ENCODE measurements around the gene MRPS22.

DNA sequence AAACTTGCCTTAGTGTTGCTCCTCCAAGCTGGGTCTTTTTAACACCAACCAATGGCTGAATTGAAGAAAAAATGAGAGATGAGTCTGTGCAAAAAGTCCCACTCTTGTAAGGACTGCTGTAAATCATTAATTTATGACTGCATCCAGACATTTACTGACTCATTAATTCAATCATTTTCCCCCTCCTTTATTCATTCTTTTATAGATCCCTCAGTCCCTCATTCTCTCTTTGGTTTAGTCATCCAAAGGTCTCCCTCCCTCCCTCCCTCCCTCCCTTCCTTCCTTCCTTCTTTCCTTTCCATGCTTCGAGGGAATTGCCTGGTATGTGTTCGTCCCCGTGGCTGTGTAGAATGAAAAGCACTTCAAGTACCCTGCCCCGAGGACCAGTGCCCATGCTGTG is 35.3 kb upstream of the MRPS22 start:
- TF ChIP-seq, protein P1, sequence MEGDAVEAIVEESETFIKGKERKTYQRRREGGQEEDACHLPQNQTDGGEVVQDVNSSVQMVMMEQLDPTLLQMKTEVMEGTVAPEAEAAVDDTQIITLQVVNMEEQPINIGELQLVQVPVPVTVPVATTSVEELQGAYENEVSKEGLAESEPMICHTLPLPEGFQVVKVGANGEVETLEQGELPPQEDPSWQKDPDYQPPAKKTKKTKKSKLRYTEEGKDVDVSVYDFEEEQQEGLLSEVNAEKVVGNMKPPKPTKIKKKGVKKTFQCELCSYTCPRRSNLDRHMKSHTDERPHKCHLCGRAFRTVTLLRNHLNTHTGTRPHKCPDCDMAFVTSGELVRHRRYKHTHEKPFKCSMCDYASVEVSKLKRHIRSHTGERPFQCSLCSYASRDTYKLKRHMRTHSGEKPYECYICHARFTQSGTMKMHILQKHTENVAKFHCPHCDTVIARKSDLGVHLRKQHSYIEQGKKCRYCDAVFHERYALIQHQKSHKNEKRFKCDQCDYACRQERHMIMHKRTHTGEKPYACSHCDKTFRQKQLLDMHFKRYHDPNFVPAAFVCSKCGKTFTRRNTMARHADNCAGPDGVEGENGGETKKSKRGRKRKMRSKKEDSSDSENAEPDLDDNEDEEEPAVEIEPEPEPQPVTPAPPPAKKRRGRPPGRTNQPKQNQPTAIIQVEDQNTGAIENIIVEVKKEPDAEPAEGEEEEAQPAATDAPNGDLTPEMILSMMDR (IDR thresholded peaks at IDR 0.05; ENCODE audit: borderline replicate concordance, extremely low read depth, low read length, poor library complexity, severe bottlenecking) = no peak
- TF ChIP-seq EZH2 (IDR thresholded peaks at IDR 0.05; ENCODE audit: borderline replicate concordance, low read depth, low read length, severe bottlenecking) = no peak

Data from DND-41 (cell line).